HG03432 (cell line): Measurements from ENCODE around the gene KAZN.
A peak's percentile ranks its signal among the peaks of the same experiment; 100 is the strongest.

Experiments
- ATAC-seq: cut with Tn5 transposase; IDR thresholded peaks from one replicate; pipeline ENCODE4 v1.9.1; 2021; ENCODE audit warnings: mild to moderate bottlenecking, moderate library complexity; ENCODE audit not compliant: unreplicated experiment

Gene KAZN

DNA sequence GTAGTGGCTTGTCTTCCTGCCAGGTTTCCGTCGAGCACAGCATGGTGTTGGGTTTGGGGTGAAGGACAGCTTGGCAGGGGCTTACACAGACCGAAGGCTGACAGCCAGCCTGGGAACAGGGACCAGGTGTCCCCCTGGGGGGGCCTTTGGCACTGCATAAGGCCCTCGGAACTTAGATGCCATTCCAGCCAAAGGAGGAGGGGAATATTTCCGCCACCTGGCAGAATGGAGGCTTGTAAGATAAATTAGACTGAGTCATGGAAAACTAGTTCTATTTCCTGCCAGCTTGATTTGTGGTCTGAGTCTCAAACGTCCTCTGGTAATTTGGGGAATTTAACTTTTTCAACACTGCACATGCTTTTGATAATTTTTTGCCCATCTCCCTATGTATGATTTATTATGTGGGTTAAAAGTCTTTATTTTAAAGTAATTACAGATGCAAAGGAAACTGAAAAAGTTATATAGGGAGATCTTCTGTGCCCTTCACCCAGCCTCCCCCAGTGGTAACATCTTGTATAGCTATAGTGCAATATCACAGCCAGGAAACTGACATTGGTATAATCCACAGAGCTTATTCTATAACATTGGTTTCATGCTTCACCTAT, 543.6 kb downstream of the KAZN start:
- no peak for ATAC-seq

DNA sequence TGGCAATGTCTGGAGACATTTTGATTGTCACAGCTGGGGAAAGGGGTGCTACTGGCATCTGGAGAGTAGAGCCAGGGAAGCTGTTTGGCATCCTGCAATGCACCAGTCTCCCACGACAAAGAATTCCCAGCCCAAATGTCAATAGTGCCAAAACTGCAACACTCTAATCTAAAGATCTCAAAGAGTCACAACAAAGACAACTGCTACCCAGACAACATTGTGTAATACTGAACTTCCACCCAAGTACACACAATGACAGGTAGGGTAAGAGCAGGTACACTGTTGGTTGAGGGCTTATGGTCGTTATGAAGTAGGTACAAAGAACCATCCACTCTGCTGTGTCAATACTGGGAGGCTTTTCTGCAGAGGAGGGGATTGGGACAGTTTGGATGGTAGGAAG, 546.8 kb downstream of the KAZN start:
- ATAC-seq: no peak

DNA sequence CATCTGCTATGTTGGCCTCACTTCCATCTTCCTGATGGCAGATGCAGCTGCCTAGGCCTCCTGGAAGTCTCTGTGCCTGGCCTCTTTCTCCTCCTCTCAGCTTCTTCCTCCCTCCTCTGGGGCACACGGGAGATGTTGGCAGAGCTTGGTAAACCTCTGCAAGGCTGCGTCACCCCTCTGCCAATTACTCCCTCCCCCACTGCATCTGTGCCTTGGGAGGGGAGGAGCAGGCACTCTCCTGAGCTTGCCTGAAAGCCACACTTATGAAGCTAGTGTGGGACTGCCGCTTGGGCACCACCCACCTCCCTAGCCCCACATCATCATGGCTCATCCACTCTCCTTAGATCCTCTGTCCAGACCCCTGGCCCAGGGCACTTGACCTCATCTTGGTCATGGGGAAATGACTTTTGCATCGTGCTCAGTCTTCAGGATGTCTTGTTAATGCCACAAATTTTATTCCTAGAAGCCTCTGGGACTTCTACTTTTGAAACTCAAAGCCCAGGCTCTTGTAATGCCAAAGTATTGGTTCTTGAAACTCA, 547.7 kb downstream of the KAZN start:
- ATAC-seq: no peak

GRCh38 chr1:15146971-15147376, 548.5 kb downstream of the KAZN start:
- no peak for ATAC-seq

- ATAC-seq: no peak
Observed at GRCh38 chr1:15148004-15148403, 549.5 kb downstream of the KAZN start.

- ATAC-seq: no peak
Observed at GRCh38 chr1:15148475-15148874, 550.0 kb downstream of the KAZN start.

GRCh38 chr1:15148941-15149340, 550.5 kb downstream of the KAZN start:
- no peak for ATAC-seq

DNA sequence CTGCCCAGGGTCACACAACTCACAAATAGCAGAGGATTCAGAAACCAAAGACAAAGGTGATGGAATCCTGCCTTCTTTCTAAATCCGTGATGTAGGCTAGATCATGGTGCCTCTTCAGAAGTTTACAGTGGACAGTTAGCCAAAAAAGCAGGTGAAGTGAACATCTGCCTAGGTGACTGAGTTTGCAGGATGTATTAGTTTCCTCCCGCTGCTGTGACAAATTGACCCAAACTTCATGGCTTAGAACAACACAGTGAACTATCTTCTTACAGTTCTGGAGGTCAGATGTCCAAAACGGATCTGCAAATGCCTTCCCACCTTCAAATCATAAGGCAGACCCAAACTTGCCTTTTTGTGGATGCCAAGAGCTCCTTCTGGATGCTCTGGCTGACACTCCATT, 551.9 kb downstream of the KAZN start:
- no peak for ATAC-seq

GRCh38 chr1:15151377-15151806, 552.9 kb downstream of the KAZN start:
- ATAC-seq: no peak

GRCh38 chr1:15151871-15152270, 553.4 kb downstream of the KAZN start:
- ATAC-seq: no peak

GRCh38 chr1:15152318-15153183, 554.1 kb downstream of the KAZN start:
- no peak for ATAC-seq

DNA sequence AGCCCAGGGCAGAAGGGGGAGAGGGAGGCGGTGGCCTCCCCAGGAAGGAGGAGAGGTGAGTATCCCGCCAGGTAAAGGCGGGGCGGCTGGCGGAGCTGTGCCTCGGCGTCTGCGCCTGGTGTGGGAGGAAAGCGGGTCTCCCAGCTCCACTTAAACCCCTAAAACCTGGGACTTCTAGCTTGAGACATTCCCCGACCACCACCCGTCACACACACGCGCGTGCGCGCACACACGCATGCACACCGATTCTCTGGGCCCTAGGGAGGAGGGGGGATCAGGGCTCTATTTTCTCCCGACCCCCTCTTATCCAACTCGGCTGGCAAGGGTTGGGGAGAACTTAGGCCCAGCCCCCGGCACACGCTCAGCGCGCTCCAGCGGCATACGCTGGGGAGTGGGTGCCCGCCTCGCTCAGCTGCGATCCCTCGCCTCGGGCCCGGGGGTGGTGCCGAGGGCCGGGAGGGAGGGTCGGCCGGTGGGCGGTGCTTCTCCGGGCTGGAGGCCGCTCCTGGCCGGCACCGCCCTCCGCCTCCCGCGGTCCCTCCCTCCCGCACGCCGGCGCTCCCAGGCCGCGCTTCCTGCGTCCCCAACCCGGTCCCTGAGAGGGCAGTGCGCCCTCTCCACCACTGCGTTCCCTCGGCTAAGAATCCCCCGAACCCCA, 554.8 kb downstream of the KAZN start, which contains the start of gene TMEM51:
Gene TMEM51 (plus strand): TSS at position 564 of the 658 bp plus-strand sequence. CDS start 61,341 bp downstream, outside the sequence.
- ATAC-seq: peak; percentile 42

DNA sequence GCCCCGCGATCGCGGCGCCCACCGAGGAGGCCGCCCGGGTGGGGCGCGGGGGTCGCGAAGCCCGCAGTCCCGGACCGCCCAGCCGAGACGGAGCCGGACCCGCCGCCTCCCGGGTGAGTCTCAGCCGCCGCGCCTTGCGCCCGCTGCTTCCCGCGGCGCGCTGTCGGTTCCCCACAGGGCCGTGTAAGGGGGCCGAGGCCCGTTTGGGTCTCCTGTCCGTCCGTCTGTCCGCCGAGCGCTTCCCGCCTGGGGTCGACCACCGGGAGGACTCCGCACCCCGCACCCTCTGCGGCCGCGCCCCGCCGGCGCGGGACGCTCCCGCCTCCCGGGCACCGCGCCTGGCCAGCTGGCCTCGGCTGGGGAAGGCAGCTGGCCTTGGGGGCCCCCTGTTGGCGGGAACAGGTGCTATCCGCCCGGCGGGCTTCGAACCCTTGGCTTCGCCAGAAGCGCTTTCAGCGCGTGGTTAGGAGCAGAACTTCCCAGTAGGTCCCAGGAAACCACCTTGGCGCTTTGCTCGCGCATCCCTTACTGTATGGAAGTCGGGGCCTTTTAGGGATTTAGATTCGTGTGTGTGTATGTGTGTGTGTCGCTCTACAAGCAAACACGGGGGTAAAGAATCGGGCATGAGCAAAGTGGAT, 555.5 kb downstream of the KAZN start:
- ATAC-seq: peak; percentile 32

- peak; percentile 10 for ATAC-seq
Observed at GRCh38 chr1:15154480-15155036, 556.1 kb downstream of the KAZN start.

DNA sequence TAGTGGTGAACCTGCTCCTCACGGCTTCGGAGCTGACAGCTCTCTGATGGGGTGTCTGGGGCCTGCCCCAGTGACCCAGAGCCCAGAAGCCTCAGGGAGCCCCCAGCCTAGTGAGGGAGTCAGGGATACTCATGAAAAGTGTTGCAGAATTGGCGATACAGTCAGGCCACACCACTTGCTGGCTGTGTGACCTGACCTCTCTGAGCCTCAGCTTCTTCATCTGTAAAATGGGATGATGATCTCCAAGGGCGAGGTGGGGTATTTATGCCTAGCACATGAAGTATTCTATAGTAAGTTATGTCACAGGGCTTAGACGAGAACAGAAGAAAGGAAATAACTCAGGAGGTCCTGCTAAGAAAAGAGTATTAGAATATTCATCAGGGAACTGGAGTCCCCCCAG, 556.7 kb downstream of the KAZN start:
- no peak for ATAC-seq

- ATAC-seq: no peak
Observed at GRCh38 chr1:15155888-15156741, 557.6 kb downstream of the KAZN start.

DNA sequence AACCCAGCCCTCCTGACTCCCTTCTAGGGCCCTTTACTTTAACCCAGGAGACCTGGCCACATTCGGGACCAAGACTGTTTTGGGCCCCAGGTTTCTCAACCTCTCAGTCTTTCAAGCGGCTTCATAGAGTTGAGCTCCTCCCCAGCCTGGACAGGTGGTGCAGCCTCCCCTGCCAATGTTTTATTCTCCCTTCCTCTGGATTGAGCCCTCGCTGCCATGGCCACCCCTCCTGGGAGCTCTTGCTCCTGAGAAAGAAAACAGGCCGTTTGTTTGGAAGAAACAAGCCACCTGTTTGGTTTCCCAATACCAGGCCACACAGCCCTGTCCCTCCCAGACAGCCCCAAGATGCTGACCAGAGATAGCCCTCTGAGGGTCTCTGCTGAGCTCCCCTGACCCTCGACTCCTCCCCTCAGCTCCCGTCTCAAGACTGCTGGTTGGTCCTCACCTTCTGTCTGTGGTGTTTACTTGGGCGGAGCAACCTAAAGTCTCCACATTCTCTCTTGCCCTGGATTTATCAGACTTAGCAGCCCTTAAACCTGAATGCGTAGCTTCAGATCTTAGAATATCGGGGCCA, 558.4 kb downstream of the KAZN start:
- ATAC-seq: no peak

- no peak for ATAC-seq
Observed at GRCh38 chr1:15157524-15158399, 559.3 kb downstream of the KAZN start.
